Activated CD4-positive, CD25-positive, alpha-beta regulatory T cell treated with anti-CD3 and anti-CD28 coated beads, Interleukin-2, amount 50 U/mL, for 72 hours (primary cell): Measurements from ENCODE around the gene RAPGEF3.
A peak's percentile ranks its signal among the peaks of the same experiment; 100 is the strongest.

ENCODE experiments used
- DNase-seq: peaks from one replicate; pipeline ENCODE4 v3.0.0; 2021

Gene RAPGEF3

GRCh38 chr12:47776471-47777143 lies 17.9 kb upstream of the RAPGEF3 start:
- DNase-seq, result no peak

GRCh38 chr12:47775100-47775911 lies 16.6 kb upstream of the RAPGEF3 start:
- DNase-seq, result no peak

GRCh38 chr12:47774663-47775062 lies 16.0 kb upstream of the RAPGEF3 start:
- no peak for DNase-seq

GRCh38 chr12:47773858-47774580 lies 15.3 kb upstream of the RAPGEF3 start:
- DNase-seq, result no peak

- peak; percentile 79 for DNase-seq
Observed at GRCh38 chr12:47773062-47773857, 14.6 kb upstream of the RAPGEF3 start, which contains the start of gene SLC48A1. Gene SLC48A1 (plus strand): TSS chr12:47773238. CDS start chr12:47773305, 67 bp downstream.

- DNase-seq, result no peak
Observed at GRCh38 chr12:47772738-47773061, 14.0 kb upstream of the RAPGEF3 start.

- no peak for DNase-seq
Observed at GRCh38 chr12:47772094-47772660, 13.5 kb upstream of the RAPGEF3 start.

GRCh38 chr12:47771304-47771703 lies 12.6 kb upstream of the RAPGEF3 start:
- DNase-seq, result no peak

GRCh38 chr12:47770086-47770726 lies 11.5 kb upstream of the RAPGEF3 start:
- no peak for DNase-seq

GRCh38 chr12:47769234-47770085 lies 10.8 kb upstream of the RAPGEF3 start:
- DNase-seq, result no peak

- DNase-seq, result no peak
Observed at GRCh38 chr12:47768323-47768811, 9.7 kb upstream of the RAPGEF3 start.

GRCh38 chr12:47767216-47767724 lies 8.6 kb upstream of the RAPGEF3 start:
- peak; percentile 65 for DNase-seq

- DNase-seq, result no peak
Observed at GRCh38 chr12:47766502-47767215, 8.0 kb upstream of the RAPGEF3 start.

- DNase-seq, result no peak
Observed at GRCh38 chr12:47763481-47764346, 5.0 kb upstream of the RAPGEF3 start.

- no peak for DNase-seq
Observed at GRCh38 chr12:47762850-47763465, 4.3 kb upstream of the RAPGEF3 start.

GRCh38 chr12:47758584-47758833 lies 171 bp downstream of the RAPGEF3 start:
- no peak for DNase-seq

- no peak for DNase-seq
Observed at GRCh38 chr12:47757840-47758583, 668 bp downstream of the RAPGEF3 start.

- no peak for DNase-seq
Observed at GRCh38 chr12:47757364-47757839, 1.3 kb downstream of the RAPGEF3 start.
